Astrocyte (in vitro differentiated cells and primary cell): ENCODE measurements around the gene SCGB1C1. TPM values are rescaled to one million over a fixed set of nuclear protein-coding genes. Genes with fewer than 3 reads are reported as not detected.

Experiments used
- DNase-seq: peaks from one replicate; pipeline ENCODE4 v3.0.0-alpha.2; 2010; ENCODE audit warnings: low read depth
- FAIRE-seq: peaks from 2 replicates; lab custom pipeline; 2011; peaks lifted over from hg19 to GRCh38; lab: Jason Lieb, UNC
- H2AFZ ChIP-seq: 2 replicates; pipeline ENCODE4 v1.6.0; 2012; ENCODE audit warnings: low read depth, low read length, inconsistent platforms
- H3K27ac ChIP-seq: 2 replicates; pipeline ENCODE4 v1.5.1; 2011; ENCODE audit warnings: low read depth, low read length, inconsistent platforms
- H3K27me3 ChIP-seq: 2 replicates; pipeline ENCODE4 v1.6.0; 2011; ENCODE audit warnings: low read length, inconsistent platforms; ENCODE audit not compliant: insufficient read depth
- H3K36me3 ChIP-seq: 2 replicates; pipeline ENCODE4 v1.5.1; 2011; ENCODE audit warnings: low read length, inconsistent platforms; ENCODE audit not compliant: insufficient read depth
- H3K4me1 ChIP-seq: 2 replicates; pipeline ENCODE4 v1.5.1; 2011; ENCODE audit warnings: low read length, inconsistent platforms; ENCODE audit not compliant: insufficient read depth
- H3K4me2 ChIP-seq: 2 replicates; pipeline ENCODE4 v1.6.0; 2012; ENCODE audit warnings: low read length, inconsistent platforms
- H3K4me3 ChIP-seq: 2 replicates; pipeline ENCODE4 v1.5.1; 2011; ENCODE audit warnings: low read depth, mild to moderate bottlenecking, low read length, inconsistent platforms; ENCODE audit not compliant: insufficient read depth
- H3K79me2 ChIP-seq: 2 replicates; pipeline ENCODE4 v1.6.0; 2012; ENCODE audit warnings: mild to moderate bottlenecking, low read length, inconsistent platforms; ENCODE audit not compliant: insufficient read depth
- H3K9ac ChIP-seq: 2 replicates; pipeline ENCODE4 v1.6.0; 2012; ENCODE audit warnings: mild to moderate bottlenecking, low read length, inconsistent platforms
- H3K9me3 ChIP-seq: 2 replicates; pipeline ENCODE4 v1.5.1; 2012; ENCODE audit warnings: low read depth, mild to moderate bottlenecking, low read length, inconsistent platforms; ENCODE audit not compliant: insufficient read depth
- H4K20me1 ChIP-seq: 2 replicates; pipeline ENCODE4 v1.6.0; 2012; ENCODE audit warnings: low read length, inconsistent platforms; ENCODE audit not compliant: insufficient read depth
- H3K27ac Mint-ChIP-seq: one replicate; pipeline ENCODE4 v1.8.0; 2021; ENCODE audit warnings: mild to moderate bottlenecking, mixed read lengths; ENCODE audit not compliant: unreplicated experiment
- H3K27me3 Mint-ChIP-seq: one replicate; pipeline ENCODE4 v1.8.0; 2021; ENCODE audit warnings: low read depth, mixed read lengths; ENCODE audit not compliant: unreplicated experiment
- H3K36me3 Mint-ChIP-seq: one replicate; pipeline ENCODE4 v1.8.0; 2021; ENCODE audit warnings: low read depth, mixed read lengths; ENCODE audit not compliant: unreplicated experiment
- H3K4me1 Mint-ChIP-seq: one replicate; pipeline ENCODE4 v1.8.0; 2021; ENCODE audit warnings: low read depth, mixed read lengths; ENCODE audit not compliant: unreplicated experiment
- H3K4me3 Mint-ChIP-seq: one replicate; pipeline ENCODE4 v1.8.0; 2021; ENCODE audit warnings: mild to moderate bottlenecking, moderate library complexity, mixed read lengths; ENCODE audit not compliant: unreplicated experiment
- H3K9me3 Mint-ChIP-seq: one replicate; pipeline ENCODE4 v1.8.0; 2021; ENCODE audit warnings: mild to moderate bottlenecking, mixed read lengths; ENCODE audit not compliant: unreplicated experiment
- CTCF ChIP-seq: IDR thresholded peaks from 2 replicates; pipeline ENCODE4 v1.5.1; 2011; ENCODE audit warnings: low read depth, mild to moderate bottlenecking, inconsistent platforms, low read length, moderate library complexity; ENCODE audit not compliant: insufficient read depth
- EZH2 ChIP-seq: IDR thresholded peaks from 2 replicates; pipeline ENCODE4 v1.6.1; 2012; ENCODE audit warnings: mild to moderate bottlenecking, low read length, inconsistent platforms; ENCODE audit not compliant: insufficient read depth
- total RNA-seq: library from RNA; stranded (reverse); gene quantifications from 2 replicates; pipeline ENCODE4 v1.2.1, GENCODE V29; 2021

SCGB1C1 gene
- total RNA-seq, 1 donor from 2014 or later = not detected

GRCh38 chr11:209275-210121 is 16.6 kb downstream of the SCGB1C1 start:
- Histone ChIP-seq H3K27me3 (no peaks in the 10 kb centered on the region), H3K4me3 (peak overlapping the region; percentile 86), H3K4me1 (peaks cover 33% of the 10 kb centered on the region), H2AFZ (no peak overlapping the region), H3K27ac (peak overlapping the region; percentile 94), H3K36me3 (peaks cover 38% of the 10 kb centered on the region), H3K4me2 (peak overlapping the region; percentile 97), H3K9ac (peak overlapping the region; percentile 97), H3K79me2 (peaks cover 85% of the 10 kb centered on the region), H3K9me3 (no peaks in the 10 kb centered on the region), H4K20me1 (peaks cover 77% of the 10 kb centered on the region)
- no peaks in the 10 kb centered on the region for H3K27me3 Mint-ChIP-seq
- H3K9me3 Mint-ChIP-seq = no peaks in the 10 kb centered on the region
- H3K27ac Mint-ChIP-seq = peak overlapping the region; percentile 100
- H3K4me1 Mint-ChIP-seq = peaks cover 43% of the 10 kb centered on the region
- H3K36me3 Mint-ChIP-seq = peaks cover 24% of the 10 kb centered on the region
- H3K4me3 Mint-ChIP-seq = peak overlapping the region; percentile 99
- DNase-seq = no peak
- no peak for FAIRE-seq
- no peak for TF ChIP-seq CTCF
- no peak for TF ChIP-seq EZH2

GRCh38 chr11:210122-210802 is 17.4 kb downstream of the SCGB1C1 start:
- Mint-ChIP-seq H3K4me3 (peak overlapping the region; percentile 99), H3K36me3 (peaks cover 26% of the 10 kb centered on the region), H3K27ac (peak overlapping the region; percentile 100), H3K27me3 (no peaks in the 10 kb centered on the region), H3K9me3 (no peaks in the 10 kb centered on the region), H3K4me1 (peaks cover 40% of the 10 kb centered on the region)
- peak overlapping the region; percentile 97 for H3K4me2 ChIP-seq
- peak overlapping the region; percentile 86 for H3K4me3 ChIP-seq
- peak; percentile 77 for DNase-seq
- TF ChIP-seq EZH2 (no peak), CTCF (no peak)
- peaks cover 33% of the 10 kb centered on the region for H3K4me1 ChIP-seq
- no peak overlapping the region for H2AFZ ChIP-seq
- no peaks in the 10 kb centered on the region for H3K27me3 ChIP-seq
- peak overlapping the region; percentile 94 for H3K27ac ChIP-seq
- H3K36me3 ChIP-seq = peaks cover 44% of the 10 kb centered on the region
- H3K9ac ChIP-seq = peak overlapping the region; percentile 97
- peaks cover 78% of the 10 kb centered on the region for H3K79me2 ChIP-seq
- H3K9me3 ChIP-seq = no peaks in the 10 kb centered on the region
- FAIRE-seq = no peak
- peaks cover 77% of the 10 kb centered on the region for H4K20me1 ChIP-seq
